Gastroesophageal sphincter (tissue), 3 donors: ENCODE measurements around the gene ODAD2.

ENCODE experiments used
- CTCF ChIP-seq, 4 experiments: fragments of 200-600 bp in 2 of 4; fragments of 450-650 bp in 2 of 4; sonication (generic) in 1 of 4; IDR thresholded peaks; one replicate each; pipeline ENCODE4 v1.5.1; 2017 to 2019; ENCODE audit warnings: antibody characterized with exemption in 4 of 4, mild to moderate bottlenecking in 2 of 4, moderate library complexity in 2 of 4
- EP300 ChIP-seq: sonication (generic); formaldehyde crosslinking; IDR thresholded peaks from one replicate; pipeline ENCODE4 v1.6.1; 2017; ENCODE audit warnings: antibody characterized with exemption, mild to moderate bottlenecking
- POLR2A ChIP-seq, 2 donors: fragments of 450-650 bp; IDR thresholded peaks; one replicate each; pipeline ENCODE4 v1.6.1; 2017; ENCODE audit warnings: antibody characterized with exemption in 2 of 2, mild to moderate bottlenecking in 2 of 2, moderate library complexity in 1 of 2
- POLR2AphosphoS5 ChIP-seq: sonication (generic); formaldehyde crosslinking; IDR thresholded peaks from one replicate; pipeline ENCODE4 v1.6.1; 2017; ENCODE audit warnings: antibody characterized with exemption

GRCh38 chr10:27838361-27838760, 160.5 kb downstream of the ODAD2 start:
- no peak for TF ChIP-seq CTCF (IDR thresholded peaks at IDR 0.05)
- TF ChIP-seq POLR2A (IDR thresholded peaks at IDR 0.05), result no peak
- no peak for TF ChIP-seq EP300
- TF ChIP-seq POLR2AphosphoS5, result no peak
